ENCODE results near the gene HRNR.
"Not testable (repeated sequence)": the region's sequence is repeated elsewhere in the genome, so short reads cannot be mapped to it uniquely, and the experiment has no call there.

- not testable (repeated sequence) for TF ChIP-seq POLR2A (IDR thresholded peaks at IDR 0.05; ENCODE audit: low read length); GATA1 (IDR thresholded peaks at IDR 0.05; ENCODE audit: low read depth, low read length)
Measured at GRCh38 chr1:152219438-152219837, 4.6 kb downstream of the HRNR start.
